Measurements from ENCODE around the gene TXNL4B. TPM values are rescaled to one million over a fixed set of nuclear protein-coding genes. Genes with fewer than 3 reads are reported as not detected.

TXNL4B gene
- 5.3 and 6.3 TPM in 2 replicates for total RNA-seq

GRCh38 chr16:72093448-72094265 is at the start of gene TXNL4B, which contains the start of gene DHX38:
Gene TXNL4B (minus strand): TSS chr16:72093620. CDS start chr16:72090749, 2,871 bp downstream.
Gene DHX38 (plus strand): TSS chr16:72093847. CDS start chr16:72096158, 2,311 bp downstream.

DNA sequence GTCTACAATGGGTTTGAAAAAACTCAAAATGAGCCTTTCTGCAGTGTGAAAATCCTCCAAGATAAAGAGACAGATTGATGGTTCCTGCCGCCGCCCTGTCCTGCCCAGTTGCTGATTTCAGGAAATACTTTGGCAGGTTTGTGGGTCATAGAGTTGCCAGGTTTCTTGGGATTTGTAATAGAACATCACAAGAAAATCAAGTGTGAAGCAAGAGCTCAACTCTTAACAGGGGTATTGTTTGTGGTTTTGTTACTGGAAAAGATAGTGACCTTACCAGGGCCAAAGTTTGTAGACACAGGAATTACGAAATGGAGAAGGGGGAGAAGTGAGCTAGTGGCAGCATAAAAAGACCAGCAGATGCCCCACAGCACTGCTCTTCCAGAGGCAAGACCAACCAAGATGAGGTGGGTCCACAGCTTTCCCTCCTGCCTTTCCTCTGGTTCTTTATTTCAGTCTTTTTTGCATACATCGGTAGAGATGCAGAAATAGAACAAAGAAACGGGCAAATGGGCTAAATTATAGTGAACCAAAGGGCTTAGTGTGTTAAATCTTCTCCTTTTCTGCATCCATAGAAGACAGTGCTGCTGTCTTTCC is 39.1 kb downstream of the TXNL4B start, which contains the start of gene HP:
HP (plus strand) TSS at position 252 of the 594 bp plus-strand sequence; CDS start at position 400, 148 bp downstream.

Other genes with a start within 250 kb of the TXNL4B start
- 10.5 and 11.1 TPM in 2 replicates for gene ATXN1L, start 247.6 kb downstream of the TXNL4B start, total RNA-seq
- gene ZNF821, start 209.4 kb downstream of the TXNL4B start, total RNA-seq: 4.0 and 4.4 TPM in 2 replicates
- gene IST1, start 198.1 kb downstream of the TXNL4B start, total RNA-seq: 112 and 149 TPM in 2 replicates
- gene PKD1L3, start 93.2 kb downstream of the TXNL4B start, total RNA-seq: under 0.01 TPM in 1 of 2 replicates, not detected in the other
- 2.2 and 2.8 TPM in 2 replicates for gene DHODH, start 84.9 kb downstream of the TXNL4B start, total RNA-seq
- not detected in 2 replicates for gene HP, start 39.1 kb downstream of the TXNL4B start, total RNA-seq
- gene HPR, start 30.4 kb downstream of the TXNL4B start, total RNA-seq: 0.26 TPM in 1 of 2 replicates, not detected in the other
- 111 and 117 TPM in 2 replicates for gene DHX38, start 227 bp upstream of the TXNL4B start, total RNA-seq
- gene PMFBP1, start 78.5 kb upstream of the TXNL4B start, total RNA-seq: under 0.01 and 0.06 TPM in 2 replicates

All from aortic smooth muscle cell (primary cell).